Measurements from ENCODE around the gene DECR2. TPM values are rescaled to one million over a fixed set of nuclear protein-coding genes. Genes with fewer than 3 reads are reported as not detected.
"Not testable (repeated sequence)": the region's sequence is repeated elsewhere in the genome, so short reads cannot be mapped to it uniquely, and the experiment has no call there.

The DECR2 gene
- total RNA-seq, 1 donor from 2014 or later = 17.6 TPM

DNA sequence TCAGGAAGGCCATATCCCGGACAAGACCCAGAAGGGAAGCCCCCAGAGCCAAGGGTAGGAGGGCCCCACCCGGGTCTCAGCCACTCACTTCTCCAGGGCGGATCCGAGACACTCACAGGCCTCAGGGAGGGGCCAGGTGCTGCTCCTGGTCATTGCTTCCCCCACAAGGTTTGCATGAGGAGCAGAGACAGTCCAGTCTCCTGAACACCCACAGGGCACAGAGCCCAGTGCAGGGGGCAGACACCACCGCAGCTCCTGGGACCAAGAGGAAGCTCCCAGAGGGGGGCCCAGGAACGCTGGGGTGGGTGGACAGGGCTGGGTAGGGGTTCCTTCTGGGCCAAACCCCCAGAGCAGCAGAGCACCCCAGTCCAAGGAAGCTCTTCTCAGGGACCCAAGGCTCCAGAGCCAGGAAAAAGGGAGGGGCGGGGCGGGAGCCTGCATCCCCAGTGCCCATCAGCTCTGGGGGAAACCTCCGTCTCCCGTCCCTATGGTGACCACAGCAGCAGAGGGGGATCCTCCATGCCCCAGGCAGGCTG, 30.6 kb upstream of the DECR2 start:
- H3K4me3 Mint-ChIP-seq = peak overlapping the region; percentile 96
- peaks cover 10% of the 10 kb centered on the region for H3K4me1 Mint-ChIP-seq
- H3K27me3 Mint-ChIP-seq = no peaks in the 10 kb centered on the region
- H3K36me3 Mint-ChIP-seq (ENCODE audit: low read depth) = peaks cover 11% of the 10 kb centered on the region
- H3K9me3 Mint-ChIP-seq = no peaks in the 10 kb centered on the region
- H3K27ac Mint-ChIP-seq = peak overlapping the region; percentile 95
- intact Hi-C loops (cut with micrococcal nuclease) = loop anchor here (1.0 kb wide), 1 partner anchor 18 kb away; no protein-coding TSS in a partner anchor
- no peak for DNase-seq

DNA sequence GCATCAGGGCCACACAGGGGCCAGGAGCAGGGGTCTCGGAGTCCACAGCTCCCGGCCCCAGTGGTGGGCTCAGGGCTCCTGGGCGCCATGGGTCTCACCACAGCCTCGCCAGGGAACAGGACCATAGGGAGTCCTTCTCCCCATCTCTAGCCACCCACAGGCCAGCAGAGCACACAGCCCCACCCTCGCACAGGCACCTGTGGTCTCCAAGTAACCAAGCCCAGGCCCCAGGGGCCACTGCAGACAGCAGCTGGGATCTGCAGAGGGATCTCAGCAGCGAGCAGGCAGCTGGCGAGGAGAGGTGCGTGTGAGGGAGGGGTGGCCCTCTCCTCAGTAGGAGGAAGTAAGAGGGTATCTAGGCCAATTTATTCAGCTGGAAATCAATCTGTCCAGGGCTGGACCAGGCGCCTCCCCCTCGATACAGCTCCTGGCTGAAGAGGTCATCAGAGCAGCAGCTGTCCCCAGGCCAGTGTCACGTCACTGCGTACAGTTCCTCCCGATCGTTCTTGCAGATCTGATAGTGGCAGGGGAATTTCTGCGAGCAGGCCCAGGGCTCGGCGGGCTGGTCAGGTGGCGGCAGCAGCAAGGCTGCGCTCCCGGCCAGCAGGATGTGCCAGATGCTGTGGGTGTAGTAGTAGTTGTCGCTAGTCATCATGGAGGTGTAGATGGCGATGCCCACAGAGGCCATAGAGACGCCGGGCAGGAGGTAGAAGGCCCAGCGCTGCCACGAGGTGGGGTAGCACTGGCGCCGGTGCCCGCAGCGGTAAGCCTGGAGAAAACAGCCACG, 30.0 kb upstream of the DECR2 start:
- Mint-ChIP-seq H3K36me3 (ENCODE audit: low read depth) (peaks cover 9% of the 10 kb centered on the region), H3K4me1 (peaks cover 10% of the 10 kb centered on the region), H3K27me3 (no peaks in the 10 kb centered on the region), H3K4me3 (no peak overlapping the region), H3K9me3 (no peaks in the 10 kb centered on the region), H3K27ac (no peak overlapping the region)
- DNase-seq = no peak
- intact Hi-C loops (cut with micrococcal nuclease) = no loop called here

DNA sequence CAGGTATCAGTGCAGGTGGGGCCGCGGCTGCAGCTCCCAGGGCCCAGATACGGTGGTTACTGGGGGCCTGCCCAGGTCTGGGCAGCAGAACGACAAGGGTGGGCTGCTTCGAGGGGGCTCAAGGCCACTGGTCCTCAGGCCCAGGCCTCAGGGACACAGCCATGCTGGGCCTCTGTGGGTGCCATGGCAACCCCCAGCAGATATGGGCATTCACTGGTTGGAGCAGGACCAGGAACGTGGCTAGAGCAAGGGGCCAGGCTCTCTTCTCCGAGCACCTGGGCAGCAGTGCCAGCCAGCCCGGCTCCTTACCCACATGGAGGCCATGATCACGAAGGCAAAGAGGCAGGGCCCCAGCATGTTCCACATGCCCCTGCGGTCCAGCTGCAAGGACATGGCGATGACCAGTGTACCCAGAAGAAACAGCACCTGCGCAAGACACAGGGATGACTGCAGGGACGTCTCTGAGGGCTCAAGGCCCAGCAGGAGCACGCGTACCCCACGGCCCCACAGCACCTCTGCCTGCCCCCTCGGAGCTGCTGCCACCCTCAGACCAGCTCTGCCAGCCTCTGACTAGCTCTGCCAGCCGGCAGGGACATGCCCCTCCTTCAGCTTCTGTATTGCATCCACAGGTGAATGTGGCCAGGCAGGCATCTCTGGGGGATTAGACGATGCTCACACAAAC, 29.2 kb upstream of the DECR2 start:
- DNase-seq = no peak
- Mint-ChIP-seq H3K4me1 (peaks cover 10% of the 10 kb centered on the region), H3K9me3 (no peaks in the 10 kb centered on the region), H3K4me3 (no peak overlapping the region), H3K36me3 (ENCODE audit: low read depth) (peaks cover 6% of the 10 kb centered on the region), H3K27ac (no peak overlapping the region), H3K27me3 (no peaks in the 10 kb centered on the region)
- intact Hi-C loops (cut with micrococcal nuclease) = no loop called here

DNA sequence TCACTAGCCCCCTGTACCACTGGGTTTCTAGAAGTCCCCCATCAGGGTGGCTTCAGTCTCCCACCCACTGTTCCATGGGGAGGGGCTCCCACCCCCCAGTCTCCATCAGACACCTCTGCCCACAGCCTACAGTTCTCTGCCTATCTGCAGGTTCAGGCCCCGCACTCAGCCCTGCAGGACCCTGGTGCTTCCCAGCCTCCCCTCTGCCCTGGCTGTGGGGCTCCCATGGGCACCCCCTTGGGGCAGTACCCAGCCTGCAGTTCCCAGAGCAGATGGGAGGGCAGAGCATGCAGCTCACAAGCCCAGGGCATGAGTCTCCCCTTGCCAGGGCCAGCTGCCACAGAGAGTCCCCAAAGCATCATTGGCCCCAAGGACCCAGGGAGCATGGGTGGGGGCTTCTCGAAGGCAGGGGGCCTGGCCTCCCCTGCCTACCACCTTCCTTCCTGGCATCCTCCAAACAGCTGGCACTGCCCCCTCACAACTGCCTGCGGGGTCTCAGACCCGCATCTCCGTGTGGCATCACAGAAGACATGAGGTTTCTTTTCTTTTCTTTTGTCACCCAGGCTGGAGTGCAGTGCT, 28.6 kb upstream of the DECR2 start:
- Mint-ChIP-seq H3K4me3 (no peak overlapping the region), H3K4me1 (peaks cover 10% of the 10 kb centered on the region), H3K27me3 (no peaks in the 10 kb centered on the region), H3K36me3 (ENCODE audit: low read depth) (peaks cover 6% of the 10 kb centered on the region), H3K27ac (no peak overlapping the region), H3K9me3 (no peaks in the 10 kb centered on the region)
- intact Hi-C loops (cut with micrococcal nuclease) = no loop called here
- DNase-seq = no peak

DNA sequence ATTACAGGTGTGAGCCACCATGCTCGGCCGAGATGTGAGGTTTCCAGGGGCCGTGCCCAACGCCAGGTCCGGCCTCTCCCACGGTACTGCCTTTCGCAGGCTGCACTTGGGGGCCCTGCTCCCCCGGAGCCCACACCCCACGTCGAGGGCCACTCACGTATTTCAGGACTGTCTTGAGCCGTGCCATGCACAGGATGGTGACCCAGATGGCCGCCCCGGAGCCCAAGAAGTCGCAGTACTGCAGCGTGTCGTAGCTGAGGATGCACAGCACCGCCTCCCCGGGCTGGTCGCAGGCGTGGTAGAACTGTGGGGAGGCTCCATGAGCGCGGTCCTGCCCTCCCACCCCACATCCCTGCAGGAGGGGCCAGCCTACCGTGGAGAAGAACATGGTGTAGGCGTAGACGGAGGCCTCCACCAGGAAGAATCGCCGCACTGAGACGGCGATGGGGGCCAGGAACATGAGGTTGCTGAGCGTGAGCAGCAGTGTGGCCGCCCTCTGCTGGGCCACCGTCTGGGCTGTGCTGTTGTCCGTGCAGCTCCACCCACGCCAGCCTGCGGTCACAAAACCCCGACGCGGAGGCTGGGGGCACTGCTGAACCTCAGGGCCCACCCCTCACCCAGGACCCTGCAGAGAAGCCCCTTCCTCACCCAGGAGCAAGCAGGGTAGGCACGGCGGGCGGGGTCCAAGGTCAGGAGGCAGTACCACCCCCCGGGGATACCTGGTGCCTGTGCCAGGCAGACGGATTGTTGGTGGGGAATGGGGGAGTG, 27.7 kb upstream of the DECR2 start:
- no peak for DNase-seq
- Mint-ChIP-seq H3K9me3 (no peaks in the 10 kb centered on the region), H3K4me3 (no peak overlapping the region)

DNA sequence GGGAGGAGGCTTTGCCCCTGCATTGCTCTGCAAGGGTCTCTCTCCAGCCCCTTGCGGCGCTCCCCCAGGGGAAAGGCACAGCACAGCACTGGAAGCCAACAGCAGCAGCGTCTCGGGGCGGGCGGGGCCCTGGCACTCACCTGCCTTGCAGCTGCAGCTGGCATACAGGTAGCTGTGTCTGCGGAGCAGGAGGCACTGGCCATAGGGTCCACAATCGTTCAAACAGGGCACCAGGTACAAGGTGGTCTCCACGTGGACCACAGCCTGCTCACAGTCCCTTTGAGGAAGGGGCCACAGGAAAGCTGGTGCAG, 27.1 kb upstream of the DECR2 start:
- no peak for DNase-seq
- peaks cover 7% of the 10 kb centered on the region for H3K4me1 Mint-ChIP-seq
- intact Hi-C loops (cut with micrococcal nuclease) = no loop called here
- peaks cover 4% of the 10 kb centered on the region for H3K36me3 Mint-ChIP-seq (ENCODE audit: low read depth)
- H3K9me3 Mint-ChIP-seq = no peaks in the 10 kb centered on the region
- no peak overlapping the region for H3K4me3 Mint-ChIP-seq
- no peak overlapping the region for H3K27ac Mint-ChIP-seq
- H3K27me3 Mint-ChIP-seq = no peaks in the 10 kb centered on the region

More for the DNA sequence above, 27.7 kb upstream of the DECR2 start:
- intact Hi-C loops (cut with micrococcal nuclease) = no loop called here
- Mint-ChIP-seq H3K36me3 (ENCODE audit: low read depth) (peaks cover 5% of the 10 kb centered on the region), H3K4me1 (peaks cover 10% of the 10 kb centered on the region), H3K27ac (no peak overlapping the region), H3K27me3 (no peaks in the 10 kb centered on the region)

DNA sequence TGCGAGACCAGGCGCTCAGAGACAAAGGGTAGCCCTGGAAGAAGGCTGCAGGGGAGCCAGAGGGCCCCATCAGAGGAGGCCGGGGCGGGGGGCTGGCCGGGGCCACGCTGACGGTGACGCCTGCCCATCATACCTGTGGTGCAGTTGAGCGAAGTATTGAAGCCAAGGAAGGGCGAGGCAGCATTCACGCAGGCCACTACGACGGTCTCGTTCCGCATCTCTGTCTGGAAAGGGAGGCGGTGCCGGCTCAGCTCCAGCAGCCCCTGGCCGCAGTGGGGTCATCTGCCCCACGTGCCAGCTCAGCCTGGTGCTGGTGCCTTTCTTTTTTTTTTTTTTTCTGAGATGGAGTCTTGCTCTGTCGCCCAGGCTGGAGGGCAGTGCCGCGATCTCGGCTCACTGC, 26.5 kb upstream of the DECR2 start:
- no peak for DNase-seq
- Mint-ChIP-seq H3K27ac (no peak overlapping the region), H3K27me3 (no peaks in the 10 kb centered on the region), H3K9me3 (no peaks in the 10 kb centered on the region), H3K4me3 (no peak overlapping the region), H3K4me1 (peaks cover 9% of the 10 kb centered on the region), H3K36me3 (ENCODE audit: low read depth) (peaks cover 4% of the 10 kb centered on the region)
- intact Hi-C loops (cut with micrococcal nuclease) = no loop called here

DNA sequence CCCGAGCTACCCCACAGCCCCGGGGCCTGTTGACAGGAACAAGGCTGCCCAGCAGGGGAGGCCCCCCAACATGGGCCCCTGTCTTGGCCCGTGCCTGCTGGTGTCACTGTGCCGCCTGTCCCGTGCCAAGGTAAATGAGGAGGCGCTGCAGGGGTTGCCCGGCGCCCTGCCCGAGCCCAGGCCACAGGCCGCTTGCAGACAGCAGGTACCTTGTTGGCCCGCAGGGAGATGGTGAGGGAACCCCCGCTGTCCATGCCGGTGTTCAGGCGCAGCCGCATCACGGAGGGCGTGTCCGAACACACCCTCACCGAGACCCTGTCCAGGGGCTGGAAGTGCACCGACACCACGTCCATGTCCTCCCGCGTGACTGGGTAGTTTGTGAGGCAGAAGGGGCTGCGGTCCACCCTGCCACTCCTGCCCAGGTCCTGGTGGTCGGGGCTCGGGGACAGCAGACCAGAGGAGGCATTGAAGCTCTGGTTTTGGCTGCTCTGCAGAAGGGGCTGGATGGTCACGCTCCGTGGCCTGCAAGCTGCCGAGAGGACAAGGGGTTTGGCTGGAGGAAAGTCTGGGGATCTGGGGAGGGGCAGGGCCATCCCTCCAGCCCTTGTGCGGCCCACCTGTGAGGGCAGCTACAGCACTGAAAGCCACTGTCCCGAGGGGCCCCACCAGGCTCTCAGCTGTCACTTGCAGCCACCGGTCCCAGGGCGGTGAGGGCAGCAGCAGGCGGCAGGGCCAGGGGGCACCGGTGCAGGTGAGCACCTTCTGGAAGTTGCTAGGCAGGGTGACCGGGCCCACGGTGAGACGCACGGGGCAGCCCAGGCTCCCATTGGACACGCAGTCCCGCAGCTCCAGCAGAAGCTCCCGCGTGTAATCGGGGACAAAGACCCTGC, 25.5 kb upstream of the DECR2 start:
- Mint-ChIP-seq H3K9me3 (no peaks in the 10 kb centered on the region), H3K27me3 (no peaks in the 10 kb centered on the region), H3K4me1 (peaks cover 2% of the 10 kb centered on the region), H3K36me3 (ENCODE audit: low read depth) (no peaks in the 10 kb centered on the region), H3K27ac (no peak overlapping the region), H3K4me3 (no peak overlapping the region)
- DNase-seq = no peak
- intact Hi-C loops (cut with micrococcal nuclease) = no loop called here

DNA sequence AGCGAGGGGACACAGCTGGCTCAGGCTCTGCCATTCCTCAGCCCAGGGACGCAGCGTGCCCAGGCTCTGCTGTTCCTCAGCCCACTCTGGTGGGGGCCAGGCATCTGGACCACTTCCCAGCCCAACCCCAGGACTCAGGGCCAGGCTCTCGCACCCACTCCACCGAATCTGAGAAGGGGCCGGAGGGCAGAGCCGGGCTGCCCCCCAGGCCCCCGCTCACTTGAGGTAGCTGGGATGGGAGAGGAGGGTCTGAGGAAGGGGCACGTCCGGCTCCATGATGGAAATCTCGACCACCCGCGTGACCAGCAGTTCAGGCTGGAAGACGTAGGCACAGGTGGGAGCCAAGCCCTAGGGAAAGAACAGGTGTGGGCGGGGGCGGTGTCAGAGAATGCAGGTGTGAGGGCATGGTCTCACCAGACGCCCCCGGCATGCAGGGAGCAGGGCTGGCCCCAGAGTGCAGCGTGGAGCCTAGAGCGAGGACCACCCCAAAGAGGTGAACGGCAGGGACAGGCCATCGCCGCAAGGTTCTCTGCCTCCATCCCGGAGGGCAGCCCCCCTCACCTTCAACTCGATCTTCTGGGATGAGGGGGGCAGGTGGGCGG, 24.8 kb upstream of the DECR2 start:
- Mint-ChIP-seq H3K4me1 (peaks cover 2% of the 10 kb centered on the region), H3K27ac (no peak overlapping the region), H3K9me3 (no peaks in the 10 kb centered on the region), H3K36me3 (ENCODE audit: low read depth) (no peaks in the 10 kb centered on the region), H3K27me3 (no peaks in the 10 kb centered on the region), H3K4me3 (no peak overlapping the region)
- intact Hi-C loops (cut with micrococcal nuclease) = no loop called here
- DNase-seq = no peak

DNA sequence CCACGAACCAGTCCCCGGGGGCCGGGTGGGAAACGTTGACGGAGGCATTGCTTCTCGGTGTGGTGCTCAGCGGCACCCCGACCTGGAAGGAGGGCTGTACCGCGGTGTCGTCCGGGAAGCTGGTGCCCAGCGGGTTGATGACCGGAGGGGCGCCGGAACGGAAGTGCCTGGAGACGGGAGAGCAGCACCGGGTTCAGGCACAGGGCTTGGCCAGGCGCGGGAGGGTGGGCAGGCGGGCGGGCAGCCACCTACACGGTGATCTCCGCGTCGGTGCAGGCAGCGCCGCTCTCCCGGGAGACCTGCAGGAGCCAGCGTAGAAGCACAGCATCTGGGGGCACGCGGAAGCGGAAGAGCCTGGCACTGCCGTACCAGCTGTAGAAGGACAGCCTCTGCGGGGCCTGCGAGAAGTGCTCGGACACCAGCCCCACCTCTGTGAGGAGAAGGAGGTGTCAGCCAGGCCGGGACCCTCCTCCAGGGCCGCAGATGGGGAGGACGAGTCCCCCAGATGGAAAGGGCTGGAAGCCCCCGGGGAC, 24.2 kb upstream of the DECR2 start:
- Mint-ChIP-seq H3K36me3 (ENCODE audit: low read depth) (no peaks in the 10 kb centered on the region), H3K4me1 (peaks cover 4% of the 10 kb centered on the region), H3K4me3 (no peak overlapping the region), H3K27me3 (no peaks in the 10 kb centered on the region), H3K9me3 (no peaks in the 10 kb centered on the region), H3K27ac (no peak overlapping the region)
- DNase-seq = no peak
- intact Hi-C loops (cut with micrococcal nuclease) = no loop called here

DNA sequence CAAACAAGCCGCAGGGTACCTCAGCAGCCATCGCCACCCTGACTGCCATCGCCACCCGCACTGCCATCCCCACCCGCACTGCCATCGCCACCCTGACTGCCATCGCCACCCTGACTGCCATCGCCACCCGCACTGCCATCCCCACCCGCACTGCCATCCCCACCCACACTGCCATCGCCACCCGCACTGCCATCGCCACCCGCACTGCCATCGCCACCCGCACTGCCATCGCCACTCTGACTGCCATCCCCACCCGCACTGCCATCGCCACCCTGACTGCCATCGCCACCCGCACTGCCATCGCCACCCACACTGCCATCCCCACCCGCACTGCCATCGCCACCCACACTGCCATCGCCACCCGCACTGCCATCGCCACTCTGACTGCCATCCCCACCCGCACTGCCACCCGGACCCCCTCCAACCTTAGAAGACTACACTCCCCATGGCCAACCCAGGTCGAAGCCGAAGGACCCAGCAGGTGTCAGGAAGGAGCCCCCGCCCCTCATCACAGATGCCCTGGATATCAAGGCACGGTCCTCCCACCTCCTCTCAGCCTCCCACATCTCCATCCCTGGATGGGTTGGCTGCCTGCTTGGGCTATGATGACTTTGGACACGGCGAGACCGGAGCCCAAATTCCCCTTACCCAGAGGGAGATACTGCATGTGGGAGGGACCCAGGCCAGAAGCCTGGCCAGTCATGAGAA, 23.4 kb upstream of the DECR2 start:
- intact Hi-C loops (cut with micrococcal nuclease); H3K4me3 Mint-ChIP-seq; DNase-seq; H3K9me3 Mint-ChIP-seq; H3K4me1 Mint-ChIP-seq; H3K27me3 Mint-ChIP-seq; H3K27ac Mint-ChIP-seq; H3K36me3 Mint-ChIP-seq (ENCODE audit: low read depth): not testable (repeated sequence)

DNA sequence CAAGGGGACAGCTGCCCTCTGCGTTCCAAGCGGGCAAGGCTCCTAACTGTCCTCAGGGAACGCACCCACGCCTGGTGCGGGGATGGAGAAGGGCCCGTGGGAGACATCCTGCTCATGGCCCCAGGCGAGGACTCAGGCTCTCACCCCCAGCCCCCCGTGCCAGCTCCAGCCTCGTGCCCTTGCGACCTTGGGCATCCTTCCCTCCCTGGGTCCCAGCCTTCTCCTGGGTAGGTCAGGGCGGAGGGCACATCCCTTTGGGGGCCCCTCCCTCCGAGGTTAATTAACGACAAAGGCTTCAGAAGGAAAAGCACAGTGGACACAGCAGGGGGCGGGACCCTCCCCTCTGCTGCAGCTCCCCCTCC, 22.9 kb upstream of the DECR2 start:
- intact Hi-C loops (cut with micrococcal nuclease) = no loop called here
- Mint-ChIP-seq H3K36me3 (ENCODE audit: low read depth) (no peaks in the 10 kb centered on the region), H3K27me3 (peaks cover 4% of the 10 kb centered on the region), H3K9me3 (no peaks in the 10 kb centered on the region), H3K4me3 (no peak overlapping the region), H3K4me1 (peaks cover 12% of the 10 kb centered on the region), H3K27ac (no peak overlapping the region)
- DNase-seq = no peak

Data from activated CD4-positive, alpha-beta T cell treated with anti-CD3 and anti-CD28 coated beads, Interleukin-2, amount 10 ng/mL, durations not matched to agents 24 days and 14 days (primary cell).